ENCODE measurements around the gene TAAR5. TPM values are rescaled to one million over a fixed set of nuclear protein-coding genes. Genes with fewer than 3 reads are reported as not detected.

The TAAR5 gene
- polyA plus RNA-seq, 3 donors, result not detected

GRCh38 chr6:132587424-132587823 lies 2.1 kb downstream of the TAAR5 start:
- H3K4me1 ChIP-seq (ENCODE audit: control insufficient read depth in 1 of 2, insufficient read depth in 2 of 2, low read length in 2 of 2), result peaks cover 23 to 32% of the 10 kb centered on the region in 2 donors
- peak overlapping the region in 6 of 7 donors; percentile 3 to 69 (median 54) for H3K27ac Mint-ChIP-seq
- H3K9me3 ChIP-seq (replicated peaks in 1 of 2; ENCODE audit: control insufficient read depth in 1 of 2, insufficient read depth in 1 of 2, low read length in 2 of 2), result no peaks in the 10 kb centered on the region
- no peaks in the 10 kb centered on the region for H3K36me3 Mint-ChIP-seq
- WGBS (ENCODE audit: insufficient coverage), result no CpG with 5 or more reads among the region's 2 CpGs
- peaks cover 0 to 2% (median 0%) of the 10 kb centered on the region in 7 donors for H3K9me3 Mint-ChIP-seq
- no peak overlapping the region for H3K4me3 Mint-ChIP-seq
- peak overlapping the region; percentile 28 for H3K4me2 ChIP-seq (replicated peaks; ENCODE audit: extremely low read depth, low read length, poor library complexity, severe bottlenecking)
- no peak overlapping the region for H2AFZ ChIP-seq (ENCODE audit: insufficient read depth, low read depth, low read length, poor library complexity, severe bottlenecking)
- H4K20me1 ChIP-seq (ENCODE audit: insufficient read depth, low read length), result no peaks in the 10 kb centered on the region
- no peak for TF ChIP-seq CTCF (IDR thresholded peaks at IDR 0.05)
- H3K27me3 ChIP-seq (ENCODE audit: control insufficient read depth in 2 of 2, insufficient read depth in 2 of 2, low read length in 2 of 2), result no peaks in the 10 kb centered on the region
- intact Hi-C loops (cut with micrococcal nuclease), result no loop called here
- peak; percentile 49 to 84 (median 69) for DNase-seq
- H3K4me1 Mint-ChIP-seq, result peaks cover 29% of the 10 kb centered on the region
- H3K27me3 Mint-ChIP-seq (ENCODE audit: low read depth in 3 of 3), result peaks cover 0 to 4% (median 0%) of the 10 kb centered on the region in 3 donors
- H3K27ac ChIP-seq (ENCODE audit: low read depth in 1 of 2, low read length in 2 of 2), result peak overlapping the region in 1 of 2 donors; percentile 6
- no peak overlapping the region for H3K4me3 ChIP-seq (replicated peaks in 1 of 3; ENCODE audit: low read depth in 2 of 3, low read length in 3 of 3)
- no peaks in the 10 kb centered on the region for H3K36me3 ChIP-seq (replicated peaks in 1 of 2; ENCODE audit: control insufficient read depth in 1 of 2, insufficient read depth in 2 of 2, low read length in 2 of 2)
- H3K79me2 ChIP-seq (ENCODE audit: insufficient read depth, low read length), result no peaks in the 10 kb centered on the region
- H3K9ac ChIP-seq (ENCODE audit: insufficient read depth, low read length, poor library complexity, severe bottlenecking), result no peak overlapping the region

GRCh38 chr6:132584698-132585097 lies 4.8 kb downstream of the TAAR5 start:
- H3K36me3 ChIP-seq (replicated peaks in 1 of 2; ENCODE audit: control insufficient read depth in 1 of 2, insufficient read depth in 2 of 2, low read length in 2 of 2), result no peaks in the 10 kb centered on the region
- H3K9me3 Mint-ChIP-seq, result peaks cover 0 to 12% (median 2%) of the 10 kb centered on the region in 7 donors
- peaks cover 16 to 26% of the 10 kb centered on the region in 2 donors for H3K4me1 ChIP-seq (ENCODE audit: control insufficient read depth in 1 of 2, insufficient read depth in 2 of 2, low read length in 2 of 2)
- no peak for TF ChIP-seq CTCF (IDR thresholded peaks at IDR 0.05)
- no CpG with 5 or more reads among the region's 1 CpG for WGBS (ENCODE audit: insufficient coverage)
- no peak overlapping the region for H3K9ac ChIP-seq (ENCODE audit: insufficient read depth, low read length, poor library complexity, severe bottlenecking)
- H3K4me3 Mint-ChIP-seq, result no peak overlapping the region
- H3K27ac ChIP-seq (ENCODE audit: low read depth in 1 of 2, low read length in 2 of 2), result no peak overlapping the region
- H3K27me3 Mint-ChIP-seq (ENCODE audit: low read depth in 3 of 3), result peaks cover 2 to 6% (median 5%) of the 10 kb centered on the region in 3 donors
- peaks cover 23% of the 10 kb centered on the region for H3K4me1 Mint-ChIP-seq
- H3K4me3 ChIP-seq (replicated peaks in 1 of 3; ENCODE audit: low read depth in 2 of 3, low read length in 3 of 3), result no peak overlapping the region
- no peaks in the 10 kb centered on the region for H3K36me3 Mint-ChIP-seq
- DNase-seq, result no peak
- no peaks in the 10 kb centered on the region for H3K9me3 ChIP-seq (replicated peaks in 1 of 2; ENCODE audit: control insufficient read depth in 1 of 2, insufficient read depth in 1 of 2, low read length in 2 of 2)
- no peak overlapping the region for H3K27ac Mint-ChIP-seq
- no peak overlapping the region for H3K4me2 ChIP-seq (replicated peaks; ENCODE audit: extremely low read depth, low read length, poor library complexity, severe bottlenecking)
- no peaks in the 10 kb centered on the region for H3K79me2 ChIP-seq (ENCODE audit: insufficient read depth, low read length)
- peaks cover 0 to 2% of the 10 kb centered on the region in 2 donors for H3K27me3 ChIP-seq (ENCODE audit: control insufficient read depth in 2 of 2, insufficient read depth in 2 of 2, low read length in 2 of 2)
- no peaks in the 10 kb centered on the region for H4K20me1 ChIP-seq (ENCODE audit: insufficient read depth, low read length)
- intact Hi-C loops (cut with micrococcal nuclease), result no loop called here
- no peak overlapping the region for H2AFZ ChIP-seq (ENCODE audit: insufficient read depth, low read depth, low read length, poor library complexity, severe bottlenecking)

All from CD14-positive monocyte (primary cell).